LNCaP clone FGC (cell line): ENCODE measurements around the gene THOC6.

Source experiments
- DNase-seq: peaks from one replicate; pipeline ENCODE4 v3.0.0-alpha.2; 2011; ENCODE audit warnings: low read depth
- H3K4me3 ChIP-seq: 2 replicates; pipeline ENCODE4 v1.5.1; 2011; ENCODE audit warnings: mild to moderate bottlenecking, low read depth, low read length, control low read depth
- CTCF ChIP-seq: IDR thresholded peaks from 2 replicates; pipeline ENCODE4 v1.5.1; 2012; ENCODE audit warnings: mild to moderate bottlenecking; ENCODE audit not compliant: control insufficient read depth, insufficient read depth; ENCODE audit errors: extremely low read depth

THOC6 gene

GRCh38 chr16:3057181-3058138, 33.6 kb downstream of the THOC6 start:
- no peak for DNase-seq
- TF ChIP-seq CTCF, result no peak
- H3K4me3 ChIP-seq, result no peak overlapping the region

- no peak for DNase-seq
- H3K4me3 ChIP-seq, result peak overlapping the region; percentile 90
- TF ChIP-seq CTCF, result peak; percentile 52
These were observed 34.5 kb downstream of the THOC6 start for GRCh38 chr16:3058139-3059030.

- DNase-seq, result peak; percentile 75
- peak overlapping the region; percentile 90 for H3K4me3 ChIP-seq
- TF ChIP-seq CTCF, result peak; percentile 93
These were observed 35.3 kb downstream of the THOC6 start for GRCh38 chr16:3059041-3059722.

GRCh38 chr16:3059723-3060242, 35.9 kb downstream of the THOC6 start:
- no peak for TF ChIP-seq CTCF
- peak overlapping the region; percentile 90 for H3K4me3 ChIP-seq
- DNase-seq, result no peak

- DNase-seq, result no peak
- TF ChIP-seq CTCF, result no peak
- no peak overlapping the region for H3K4me3 ChIP-seq
These were observed 36.7 kb downstream of the THOC6 start for GRCh38 chr16:3060339-3061127.

- no peak for TF ChIP-seq CTCF
- DNase-seq, result no peak
These were observed 38.7 kb downstream of the THOC6 start for GRCh38 chr16:3062553-3062952.

More at GRCh38 chr16:3062553-3062952, 38.7 kb downstream of the THOC6 start:
- H3K4me3 ChIP-seq, result no peak overlapping the region
